IMR-90 (cell line): ENCODE results near the gene DDC. TPM values are rescaled to one million over a fixed set of nuclear protein-coding genes. Genes with fewer than 3 reads are reported as not detected.

ENCODE experiments used
- ATAC-seq: fragments of 200-7000 bp; cut with Tn5 transposase; 2 replicates; pipeline ENCODE4 v1.9.1; 2020; ENCODE audit warnings: low read depth, mild to moderate bottlenecking, moderate library complexity
- BruUV-seq: library from RNA; stranded (reverse); fragments of 400-500 nt; replicated peaks from 2 replicates; lab custom pipeline; 2021; lab: Mats Ljungman, UMichigan
- CTCF ChIA-PET: fragments of 300-600 bp; formaldehyde crosslinking; extraction: SDS; loops from one replicate; lab custom pipeline; 2021; ENCODE audit warnings: antibody characterized with exemption; lab: Yijun Ruan, JAX
- POLR2A ChIA-PET: fragments of 300-600 bp; sonication (Branson Sonifier 250); formaldehyde crosslinking; loops from one replicate; lab custom pipeline; 2022; ENCODE audit warnings: antibody characterized with exemption; ENCODE audit not compliant: unreplicated experiment; lab: Charles Lee
- DNase-seq: peaks from one replicate; pipeline ENCODE4 v3.0.0; 2013
- H2AFZ ChIP-seq: replicated peaks from 2 replicates; pipeline ENCODE3; 2013; ENCODE audit warnings: low read length, mild to moderate bottlenecking; ENCODE audit not compliant: poor library complexity
- H2AK5ac ChIP-seq: 2 replicates; pipeline ENCODE4 v1.6.1; 2013; ENCODE audit warnings: low read depth, low read length, inconsistent platforms
- H2AK9ac ChIP-seq: replicated peaks from 2 replicates; pipeline ENCODE3; 2013; ENCODE audit warnings: mild to moderate bottlenecking, low read depth, low read length, moderate library complexity; ENCODE audit not compliant: poor library complexity
- H2BK120ac ChIP-seq: 2 replicates; pipeline ENCODE4 v1.6.1; 2013; ENCODE audit warnings: low read depth, low read length, inconsistent platforms
- H2BK15ac ChIP-seq: 3 replicates; pipeline ENCODE4 v1.6.1; 2013; ENCODE audit warnings: low read depth, low read length, inconsistent platforms
- H2BK20ac ChIP-seq: 2 replicates; pipeline ENCODE4 v1.6.1; 2013; ENCODE audit warnings: low read depth, mild to moderate bottlenecking, inconsistent platforms, low read length, moderate library complexity
- H2BK5ac ChIP-seq: 2 replicates; pipeline ENCODE4 v1.6.1; 2013; ENCODE audit warnings: mild to moderate bottlenecking, low read depth, low read length, inconsistent platforms; ENCODE audit not compliant: poor library complexity, severe bottlenecking
- H3K14ac ChIP-seq: replicated peaks from 2 replicates; pipeline ENCODE4 v1.6.1; 2013; ENCODE audit warnings: low read depth, low read length, inconsistent platforms
- H3K18ac ChIP-seq: 2 replicates; pipeline ENCODE4 v1.6.1; 2013; ENCODE audit warnings: low read depth, low read length, control low read depth
- H3K23ac ChIP-seq: 2 replicates; pipeline ENCODE4 v1.6.1; 2013; ENCODE audit warnings: low read depth, low read length, inconsistent platforms
- H3K27ac ChIP-seq: 2 replicates; pipeline ENCODE4 v1.5.1; 2013; ENCODE audit warnings: mild to moderate bottlenecking, control low read depth, low read length; ENCODE audit not compliant: insufficient read depth
- H3K27me3 ChIP-seq: 2 replicates; pipeline ENCODE4 v1.6.1; 2013; ENCODE audit warnings: low read length; ENCODE audit not compliant: control insufficient read depth, insufficient read depth
- H3K36me3 ChIP-seq: 2 replicates; pipeline ENCODE4 v1.6.1; 2013; ENCODE audit warnings: low read length, mixed read lengths; ENCODE audit not compliant: control insufficient read depth, insufficient read depth
- H3K4ac ChIP-seq: 2 replicates; pipeline ENCODE4 v1.6.1; 2013; ENCODE audit warnings: low read depth, low read length, inconsistent platforms
- H3K4me1 ChIP-seq: 2 replicates; pipeline ENCODE4 v1.6.1; 2013; ENCODE audit warnings: low read length, mixed read lengths; ENCODE audit not compliant: control insufficient read depth, insufficient read depth
- H3K4me2 ChIP-seq: 2 replicates; pipeline ENCODE4 v1.6.1; 2013; ENCODE audit warnings: low read depth, mild to moderate bottlenecking, control low read depth, low read length, moderate library complexity
- H3K4me3 ChIP-seq: 2 replicates; pipeline ENCODE4 v1.5.1; 2013; ENCODE audit warnings: low read depth, mild to moderate bottlenecking, control low read depth, low read length, moderate library complexity; ENCODE audit not compliant: insufficient read depth
- H3K56ac ChIP-seq: 2 replicates; pipeline ENCODE4 v1.6.1; 2013; ENCODE audit warnings: low read length, inconsistent platforms; ENCODE audit not compliant: insufficient read depth; ENCODE audit errors: extremely low read depth
- H3K79me1 ChIP-seq, 2 experiments: 2 replicates each; pipeline ENCODE4 v1.6.1; 2013; ENCODE audit warnings: low read length in 2 of 2, inconsistent platforms in 1 of 2, low read depth in 1 of 2
- H3K9ac ChIP-seq: 2 replicates; pipeline ENCODE4 v1.6.1; 2013; ENCODE audit warnings: low read depth, low read length, control low read depth
- H3K9me1 ChIP-seq: 2 replicates; pipeline ENCODE4 v1.6.1; 2013; ENCODE audit warnings: low read length, inconsistent platforms; ENCODE audit not compliant: insufficient read depth
- H3K9me3 ChIP-seq: 2 replicates; pipeline ENCODE4 v1.6.1; 2013; ENCODE audit warnings: low read length; ENCODE audit not compliant: control insufficient read depth, insufficient read depth
- H4K20me1 ChIP-seq: 2 replicates; pipeline ENCODE4 v1.6.1; 2013; ENCODE audit warnings: low read length, inconsistent platforms; ENCODE audit not compliant: insufficient read depth
- H4K5ac ChIP-seq: 2 replicates; pipeline ENCODE4 v1.6.1; 2013; ENCODE audit warnings: mild to moderate bottlenecking, low read depth, low read length, control low read depth
- H4K8ac ChIP-seq, 2 experiments: 2 replicates each; pipeline ENCODE4 v1.6.1; 2013; ENCODE audit warnings: low read depth in 2 of 2, low read length in 2 of 2, control low read depth in 1 of 2, inconsistent platforms in 1 of 2
- H4K91ac ChIP-seq: 2 replicates; pipeline ENCODE4 v1.6.1; 2013; ENCODE audit warnings: low read depth, low read length, inconsistent platforms; ENCODE audit not compliant: insufficient read depth
- CHD1 ChIP-seq: IDR thresholded peaks from 2 replicates; pipeline ENCODE4 v1.6.1; 2012; ENCODE audit warnings: low read depth, low read length, improper control_type of control experiment
- CTCF ChIP-seq: conservative IDR thresholded peaks from 2 replicates; pipeline ENCODE4 v1.5.1; 2012; ENCODE audit warnings: mild to moderate bottlenecking, low read depth, low read length, improper control_type of control experiment
- ELK1 ChIP-seq: fragments of 150-350 bp; IDR thresholded peaks from 2 replicates; pipeline ENCODE4 v1.6.1; 2016; ENCODE audit warnings: low read depth, mild to moderate bottlenecking, low read length, moderate library complexity, borderline replicate concordance
- FOS ChIP-seq: fragments of 150-350 bp; IDR thresholded peaks from 2 replicates; pipeline ENCODE4 v1.6.1; 2016; ENCODE audit warnings: low read depth, low read length
- MAFK ChIP-seq: IDR thresholded peaks from 2 replicates; pipeline ENCODE4 v1.6.1; 2012; ENCODE audit warnings: low read depth, low read length, improper control_type of control experiment
- MXI1 ChIP-seq: IDR thresholded peaks from 2 replicates; pipeline ENCODE4 v1.6.1; 2012; ENCODE audit warnings: low read depth, mild to moderate bottlenecking, low read length, moderate library complexity, borderline replicate concordance
- NFE2L2 ChIP-seq: fragments of 150-350 bp; IDR thresholded peaks from 2 replicates; pipeline ENCODE4 v1.6.1; 2016; ENCODE audit warnings: low read depth, mild to moderate bottlenecking, low read length
- RAD21 ChIP-seq: IDR thresholded peaks from 2 replicates; pipeline ENCODE4 v1.6.1; 2012; ENCODE audit warnings: low read length, improper control_type of control experiment
- WGBS, 2 experiments: methylation state at CpG; one replicate each; pipeline versions ENCODE4 v1.1.5 to v1.1.7; 2013; ENCODE audit warnings: missing lambda C conversion rate in 2 of 2; ENCODE audit not compliant: insufficient read length in 1 of 2; ENCODE audit errors: extremely low coverage in 2 of 2; 5-methylcytosine and 5-hydroxymethylcytosine counted together
- dilution Hi-C: fragments of 300-500 bp; cut with HindIII; formaldehyde crosslinking; loops from one replicate; pipeline ENCODE4 v1.14.3; 2018; ENCODE audit warnings: low sequenced_read_pairs; ENCODE audit not compliant: unreplicated experiment
- in situ Hi-C: fragments of 300-500 bp; cut with MboI; formaldehyde crosslinking; loops from 3 replicates; pipeline ENCODE4 v1.14.3; 2019; ENCODE audit warnings: low sequenced_read_pairs, inconsistent platforms, mixed read lengths
- intact Hi-C: fragments of 100-400 bp; cut with micrococcal nuclease; formaldehyde crosslinking; loops from 2 replicates; pipeline ENCODE4 v1.10.0; 2022
- polyA plus RNA-seq, 3 experiments: library from polyadenylated mRNA; depleted of rRNA; stranded (reverse); fragments of >200 nt; gene quantifications; 2 replicates each; pipeline ENCODE4 v1.2.3, GENCODE V29; 2012; ENCODE audit warnings: low replicate concordance in 1 of 3
- total RNA-seq: library from RNA; depleted of rRNA; stranded (reverse); fragments of >200 nt; gene quantifications from 2 replicates; pipeline ENCODE4 v1.2.3, GENCODE V29; 2012

The DDC gene
- total and polyA plus RNA-seq, 2 of the 4 experiments (the other 2 are of a cell fraction), result not detected

- POLR2A ChIA-PET, result no interaction called here
- Histone ChIP-seq H3K18ac (no peak overlapping the region), H4K5ac (no peak overlapping the region), H3K27ac (no peak overlapping the region), H3K9ac (no peak overlapping the region), H3K9me3 (no peaks in the 10 kb centered on the region), H3K23ac (no peak overlapping the region), H2AK5ac (no peak overlapping the region), H3K4me3 (no peak overlapping the region), H3K9me1 (no peaks in the 10 kb centered on the region), H2BK20ac (no peak overlapping the region), H2BK5ac (no peak overlapping the region), H2BK15ac (no peak overlapping the region), H2BK120ac (no peak overlapping the region), H3K56ac (no peak overlapping the region), H3K4ac (no peak overlapping the region), H4K91ac (no peak overlapping the region), H3K14ac (no peak overlapping the region), H3K36me3 (no peaks in the 10 kb centered on the region), H2AK9ac (no peak overlapping the region), H4K20me1 (no peaks in the 10 kb centered on the region), H2AFZ (peak overlapping the region; percentile 47), H4K8ac (no peak overlapping the region), H3K4me2 (no peak overlapping the region), H3K4me1 (no peaks in the 10 kb centered on the region), H3K27me3 (no peaks in the 10 kb centered on the region; the same call in none of the 2 replicates), H3K79me1 (no peaks in the 10 kb centered on the region)
- WGBS, 2 experiments, result 20% methylated on average over 1 of the region's 4 CpGs; no CpG with 5 or more reads in 1 of the 2 experiments
- intact Hi-C loops (no loop called here), in situ Hi-C loops (no loop called here), dilution Hi-C loops (no loop called here)
- BruUV-seq, result no TSS peak
- DNase-seq (peak; percentile 55), ATAC-seq (peak; percentile 62)
- TF ChIP-seq CHD1 (no peak), NFE2L2 (no peak), ELK1 (no peak), MXI1 (peak; percentile 74; the same call in 1 of the 2 replicates), MAFK (no peak), CTCF (no peak), FOS (no peak), RAD21 (no peak)
- CTCF ChIA-PET, result no interaction called here
Measured at GRCh38 chr7:50552921-50553320, 12.3 kb downstream of the DDC start.
